Measurements from ENCODE around the gene SOCS2. TPM values are rescaled to one million over a fixed set of nuclear protein-coding genes. Genes with fewer than 3 reads are reported as not detected.
A peak's percentile ranks its signal among the peaks of the same experiment; 100 is the strongest.

SOCS2 gene
- total RNA-seq, 2 donors from 2014 or later, result 125 to 273 TPM

DNA sequence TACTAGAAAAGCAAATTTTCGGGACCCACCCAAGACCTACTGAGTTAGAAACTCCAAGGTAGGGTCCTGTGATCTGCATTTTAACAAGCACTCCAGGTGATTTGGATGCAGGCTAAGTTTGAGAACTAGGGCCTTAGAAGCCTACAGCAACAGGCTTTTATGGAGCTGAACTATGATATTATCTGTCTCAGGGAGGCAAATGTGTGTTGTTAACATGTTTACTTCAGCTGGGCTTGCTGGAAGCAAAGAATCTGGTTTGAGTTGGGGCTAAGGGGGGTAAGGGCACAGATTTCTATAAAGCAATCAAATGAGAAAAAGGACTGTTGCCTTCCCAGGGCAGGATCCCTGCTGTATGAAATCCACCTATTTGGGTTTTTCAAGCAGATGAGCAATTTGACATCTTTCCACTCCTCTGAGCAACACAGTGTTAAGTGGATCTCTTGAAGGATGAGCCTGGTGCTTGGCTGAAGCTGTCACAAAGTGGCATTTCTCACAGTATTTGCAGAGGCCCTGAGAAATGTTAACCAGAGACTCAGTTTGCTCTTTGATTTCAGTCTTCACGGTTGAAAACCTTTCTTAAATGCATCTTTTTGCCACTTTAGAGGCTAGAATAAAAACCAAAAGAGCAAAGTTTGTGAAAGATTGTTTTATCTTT is 36.2 kb upstream of the SOCS2 start:
- intact Hi-C loops (cut with DNase I), result no loop called here
- peaks cover 5% of the 10 kb centered on the region for H3K4me1 ChIP-seq (replicated peaks)
- no peak overlapping the region for H3K4me3 ChIP-seq
- H3K9me3 ChIP-seq, result no peaks in the 10 kb centered on the region
- no peak for DNase-seq (ENCODE audit: low spot score)
- H3K27ac ChIP-seq, result peak overlapping the region; percentile 41 to 68
- no peaks in the 10 kb centered on the region for H3K36me3 ChIP-seq
- TF ChIP-seq, protein P1, sequence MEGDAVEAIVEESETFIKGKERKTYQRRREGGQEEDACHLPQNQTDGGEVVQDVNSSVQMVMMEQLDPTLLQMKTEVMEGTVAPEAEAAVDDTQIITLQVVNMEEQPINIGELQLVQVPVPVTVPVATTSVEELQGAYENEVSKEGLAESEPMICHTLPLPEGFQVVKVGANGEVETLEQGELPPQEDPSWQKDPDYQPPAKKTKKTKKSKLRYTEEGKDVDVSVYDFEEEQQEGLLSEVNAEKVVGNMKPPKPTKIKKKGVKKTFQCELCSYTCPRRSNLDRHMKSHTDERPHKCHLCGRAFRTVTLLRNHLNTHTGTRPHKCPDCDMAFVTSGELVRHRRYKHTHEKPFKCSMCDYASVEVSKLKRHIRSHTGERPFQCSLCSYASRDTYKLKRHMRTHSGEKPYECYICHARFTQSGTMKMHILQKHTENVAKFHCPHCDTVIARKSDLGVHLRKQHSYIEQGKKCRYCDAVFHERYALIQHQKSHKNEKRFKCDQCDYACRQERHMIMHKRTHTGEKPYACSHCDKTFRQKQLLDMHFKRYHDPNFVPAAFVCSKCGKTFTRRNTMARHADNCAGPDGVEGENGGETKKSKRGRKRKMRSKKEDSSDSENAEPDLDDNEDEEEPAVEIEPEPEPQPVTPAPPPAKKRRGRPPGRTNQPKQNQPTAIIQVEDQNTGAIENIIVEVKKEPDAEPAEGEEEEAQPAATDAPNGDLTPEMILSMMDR (IDR thresholded peaks at IDR 0.05), result no peak
- TF ChIP-seq POLR2A (IDR thresholded peaks at IDR 0.05) (no peak), POLR2AphosphoS5 (IDR thresholded peaks at IDR 0.05) (peak; percentile 10)
- H3K27me3 ChIP-seq (replicated peaks; ENCODE audit: insufficient read depth), result no peaks in the 10 kb centered on the region
- WGBS, result 70% methylated on average over 2 of the region's 2 CpGs

DNA sequence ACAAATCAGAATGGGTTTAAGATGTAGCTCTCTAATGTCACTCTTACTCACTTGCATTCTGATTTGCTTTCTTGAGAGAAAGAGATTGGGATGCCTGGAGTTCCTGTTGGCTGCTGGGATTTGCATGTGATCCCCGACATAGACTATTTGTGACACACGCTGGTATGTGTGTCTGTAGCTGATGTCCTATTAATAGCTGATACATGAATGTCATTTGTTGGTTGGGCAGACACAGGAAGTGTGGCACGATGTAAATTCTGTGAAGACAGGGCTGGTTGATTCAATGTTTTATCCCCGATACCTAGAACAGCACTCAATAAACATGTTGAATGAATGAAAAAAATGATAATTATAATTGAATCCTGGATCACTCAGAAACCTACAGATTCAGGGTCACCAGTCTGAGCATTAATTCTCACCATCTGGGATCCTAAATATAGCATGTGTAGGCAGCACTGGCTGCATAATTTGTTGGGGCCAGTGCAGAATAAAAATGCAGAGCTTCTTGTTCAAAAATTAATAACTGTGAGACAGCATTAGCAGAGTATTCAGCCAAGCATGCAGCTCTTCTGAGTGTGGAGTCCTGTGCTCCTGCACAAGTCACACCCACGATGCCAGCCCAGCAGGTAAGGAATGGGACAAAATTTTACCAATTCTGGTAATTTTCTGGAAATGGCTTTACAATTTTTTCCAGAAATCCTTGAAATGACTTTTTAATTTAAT is 35.5 kb upstream of the SOCS2 start:
- H3K9me3 ChIP-seq, result no peaks in the 10 kb centered on the region
- no peak for TF ChIP-seq POLR2AphosphoS5 (IDR thresholded peaks at IDR 0.05)
- TF ChIP-seq, protein P1 (IDR thresholded peaks at IDR 0.05), result no peak
- TF ChIP-seq POLR2A (IDR thresholded peaks at IDR 0.05), result no peak
- no peaks in the 10 kb centered on the region for H3K36me3 ChIP-seq
- intact Hi-C loops (cut with DNase I), result no loop called here
- 56% methylated on average over 5 of the region's 5 CpGs for WGBS
- H3K4me3 ChIP-seq, result no peak overlapping the region
- peak overlapping the region; percentile 41 to 68 for H3K27ac ChIP-seq
- no peaks in the 10 kb centered on the region for H3K27me3 ChIP-seq (replicated peaks; ENCODE audit: insufficient read depth)
- H3K4me1 ChIP-seq (replicated peaks), result peaks cover 8% of the 10 kb centered on the region
- DNase-seq (ENCODE audit: low spot score), result no peak

DNA sequence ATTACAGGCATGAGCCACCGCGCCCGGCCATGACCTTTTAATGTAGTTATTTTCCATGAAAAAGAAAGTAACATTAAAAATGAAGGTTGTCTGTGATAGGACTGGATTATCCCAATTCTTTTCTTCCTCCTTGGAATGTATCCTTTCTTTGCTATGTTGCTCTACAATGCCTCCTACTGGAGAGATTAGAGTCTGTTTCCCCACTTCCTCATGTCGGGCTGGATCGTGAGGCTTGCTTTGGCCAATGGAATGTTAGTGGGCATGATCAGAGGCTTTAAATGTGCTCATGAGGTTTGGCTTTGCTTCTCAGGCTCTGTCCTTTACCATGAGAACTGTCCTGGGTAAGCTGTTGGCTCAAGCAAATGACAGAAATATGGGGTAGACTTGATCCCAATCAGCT is 34.7 kb upstream of the SOCS2 start:
- 93% methylated on average over 5 of the region's 5 CpGs for WGBS
- Histone ChIP-seq H3K27me3 (replicated peaks; ENCODE audit: insufficient read depth) (no peaks in the 10 kb centered on the region), H3K9me3 (no peaks in the 10 kb centered on the region), H3K36me3 (no peaks in the 10 kb centered on the region), H3K27ac (peak overlapping the region in 1 of 2 donors; percentile 68), H3K4me3 (no peak overlapping the region), H3K4me1 (replicated peaks) (peaks cover 15% of the 10 kb centered on the region)
- intact Hi-C loops (cut with DNase I), result no loop called here
- DNase-seq (ENCODE audit: low spot score), result no peak
- TF ChIP-seq, protein P1 (IDR thresholded peaks at IDR 0.05), result no peak
- no peak for TF ChIP-seq POLR2A (IDR thresholded peaks at IDR 0.05)
- no peak for TF ChIP-seq POLR2AphosphoS5 (IDR thresholded peaks at IDR 0.05)

DNA sequence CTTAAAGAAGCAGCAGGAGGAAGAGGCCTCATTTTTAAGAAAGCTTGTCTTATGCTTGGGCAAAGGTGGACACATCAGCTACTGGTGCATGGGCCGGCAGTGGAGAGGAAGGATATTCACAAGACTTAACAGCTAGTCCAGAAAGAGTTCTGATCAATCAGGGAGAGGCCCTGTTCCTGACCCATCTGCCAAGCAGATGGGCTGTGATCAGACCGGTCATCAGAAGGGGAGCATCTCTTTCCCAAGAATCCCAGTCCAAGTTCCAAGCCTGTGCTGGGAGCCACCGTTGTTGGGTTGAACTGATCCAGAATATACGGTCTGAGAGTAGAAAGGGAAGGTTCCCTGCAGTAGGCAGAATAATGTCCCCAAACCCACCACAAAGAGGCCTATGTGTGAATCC is 32.7 kb upstream of the SOCS2 start:
- Histone ChIP-seq H3K27ac (peak overlapping the region; percentile 77 to 83), H3K27me3 (replicated peaks; ENCODE audit: insufficient read depth) (no peaks in the 10 kb centered on the region), H3K9me3 (no peaks in the 10 kb centered on the region), H3K4me3 (no peak overlapping the region), H3K36me3 (no peaks in the 10 kb centered on the region), H3K4me1 (replicated peaks) (peaks cover 15% of the 10 kb centered on the region)
- 97% methylated on average over 4 of the region's 4 CpGs for WGBS
- TF ChIP-seq, protein P1 (IDR thresholded peaks at IDR 0.05), result no peak
- TF ChIP-seq POLR2A (IDR thresholded peaks at IDR 0.05) (no peak), POLR2AphosphoS5 (IDR thresholded peaks at IDR 0.05) (no peak)
- intact Hi-C loops (cut with DNase I), result no loop called here
- no peak for DNase-seq (ENCODE audit: low spot score)
